Measurements from ENCODE around the gene CENPT.

GRCh38 chr16:67862623-67863583 is 15.4 kb upstream of the CENPT start:
- TF ChIP-seq POLR2AphosphoS5 (IDR thresholded peaks at IDR 0.05), result no peak
- TF ChIP-seq CTCF (IDR thresholded peaks at IDR 0.05), result no peak
- no peak for TF ChIP-seq POLR2A (IDR thresholded peaks at IDR 0.05)
- TF ChIP-seq EP300 (IDR thresholded peaks at IDR 0.05), result no peak
